Liver (tissue), 9 donors: Measurements from ENCODE around the gene SNCB. TPM values are rescaled to one million over a fixed set of nuclear protein-coding genes. Genes with fewer than 3 reads are reported as not detected.

Source experiments
- DNase-seq: peaks from one replicate; pipeline ENCODE4 v3.0.0-alpha.2; 2017; ENCODE audit warnings: low spot score
- H3K27ac ChIP-seq, 2 donors: one replicate each; pipeline ENCODE4 v1.7.0; 2013; ENCODE audit warnings: inconsistent platforms in 2 of 2, low read length in 2 of 2, control low read depth in 1 of 2, low read depth in 1 of 2, mild to moderate bottlenecking in 1 of 2
- H3K27me3 ChIP-seq, 4 donors: one replicate each; pipeline versions ENCODE4 v1.6.1 to v1.7.0; 2013; ENCODE audit warnings: low read length in 3 of 4, inconsistent platforms in 1 of 4, mild to moderate bottlenecking in 1 of 4, moderate library complexity in 1 of 4; ENCODE audit not compliant: control insufficient read depth in 4 of 4, insufficient read depth in 4 of 4
- H3K36me3 ChIP-seq, 4 donors: one replicate each; pipeline versions ENCODE4 v1.6.1 to v1.7.0; 2013; ENCODE audit warnings: low read length in 3 of 4, mild to moderate bottlenecking in 3 of 4, low read depth in 1 of 4, moderate library complexity in 1 of 4; ENCODE audit not compliant: control insufficient read depth in 4 of 4, insufficient read depth in 3 of 4
- H3K4me1 ChIP-seq, 4 donors: one replicate each; pipeline versions ENCODE4 v1.6.1 to v1.7.0; 2013; ENCODE audit warnings: low read length in 3 of 4, mild to moderate bottlenecking in 3 of 4, moderate library complexity in 1 of 4; ENCODE audit not compliant: control insufficient read depth in 4 of 4, insufficient read depth in 4 of 4
- H3K4me3 ChIP-seq, 3 donors: one replicate each; pipeline versions ENCODE4 v1.6.1 to v1.7.0; 2013; ENCODE audit warnings: low read length in 3 of 3, control low read depth in 1 of 3, low read depth in 1 of 3, mild to moderate bottlenecking in 1 of 3
- H3K9ac ChIP-seq, 2 donors: one replicate each; pipeline ENCODE4 v1.7.0; 2013; ENCODE audit warnings: low read length in 2 of 2, mild to moderate bottlenecking in 2 of 2, moderate library complexity in 2 of 2, control low read depth in 1 of 2, low read depth in 1 of 2
- H3K9me3 ChIP-seq, 4 donors: one replicate each; pipeline versions ENCODE4 v1.6.1 to v1.7.0; 2013; ENCODE audit warnings: low read length in 3 of 4; ENCODE audit not compliant: control insufficient read depth in 4 of 4
- EGR1 ChIP-seq, 2 donors: IDR thresholded peaks; 2 replicates each; pipeline ENCODE4 v1.6.1; 2016 to 2018; ENCODE audit warnings: antibody characterized with exemption in 2 of 2, low read depth in 2 of 2
- FOXA1 ChIP-seq: IDR thresholded peaks from 2 replicates; pipeline ENCODE4 v1.6.1; 2016; ENCODE audit warnings: antibody characterized with exemption
- FOXA2 ChIP-seq: IDR thresholded peaks from 2 replicates; pipeline ENCODE4 v1.6.1; 2016; ENCODE audit warnings: antibody characterized with exemption
- HNF4A ChIP-seq, 2 donors: conservative IDR thresholded peaks; 2 replicates each; pipeline ENCODE4 v1.6.1; 2016; ENCODE audit warnings: antibody characterized with exemption in 2 of 2, mild to moderate bottlenecking in 2 of 2
- HNF4G ChIP-seq: IDR thresholded peaks from 2 replicates; pipeline ENCODE4 v1.6.1; 2016; ENCODE audit warnings: antibody characterized with exemption
- MAX ChIP-seq: IDR thresholded peaks from 2 replicates; pipeline ENCODE4 v1.6.1; 2016; ENCODE audit warnings: antibody characterized with exemption
- NR2F2 ChIP-seq: IDR thresholded peaks from 2 replicates; pipeline ENCODE4 v1.6.1; 2016; ENCODE audit warnings: antibody characterized with exemption
- RXRA ChIP-seq, 2 donors: IDR thresholded peaks; 2 replicates each; pipeline ENCODE4 v1.6.1; 2017 to 2018; ENCODE audit warnings: antibody characterized with exemption in 2 of 2, mild to moderate bottlenecking in 1 of 2
- SP1 ChIP-seq: IDR thresholded peaks from 2 replicates; pipeline ENCODE4 v1.6.1; 2018; ENCODE audit warnings: antibody characterized with exemption, mild to moderate bottlenecking
- YY1 ChIP-seq: IDR thresholded peaks from 2 replicates; pipeline ENCODE4 v1.6.1; 2016; ENCODE audit warnings: antibody characterized with exemption, mild to moderate bottlenecking
- WGBS: extraction: QIAGEN DNeasy Blood & Tissue Kit; methylation state at CpG from one replicate; pipeline ENCODE4 v1.1.7; 2013; 5-methylcytosine and 5-hydroxymethylcytosine counted together
- polyA plus RNA-seq, 2 donors: library from polyadenylated mRNA; stranded (reverse) in 1 of 2; unstranded in 1 of 2; fragments of 200-250 nt in 1 of 2; fragments of >200 nt in 1 of 2; fragmentation: Nextera tagmentation in 1 of 2; extraction: Ambion mirVana in 1 of 2; gene quantifications; one replicate each; pipeline versions ENCODE4 v1.2.1 to v1.2.3, GENCODE V29; 2013 to 2015
- total RNA-seq, 2 donors: library from RNA; depleted of rRNA; stranded (reverse); fragments of >200 nt; gene quantifications; one replicate each; pipeline ENCODE4 v1.2.3, GENCODE V29; 2014
- TF ChIP-seq, protein P1 (sequence below): IDR thresholded peaks from 2 replicates; pipeline ENCODE4 v1.6.1; 2016; ENCODE audit warnings: antibody characterized with exemption
- TF ChIP-seq, protein P2 (sequence below): fragments of 150-350 bp; IDR thresholded peaks from 2 replicates; pipeline ENCODE4 v1.5.1; 2017; ENCODE audit warnings: improper control_type of control experiment, low read depth, low read length; ENCODE audit not compliant: missing input control
- TF ChIP-seq, protein P3 (sequence below): IDR thresholded peaks from 2 replicates; pipeline ENCODE4 v1.6.1; 2016; ENCODE audit warnings: antibody characterized with exemption
- TF ChIP-seq, protein P4 (sequence below): IDR thresholded peaks from 2 replicates; pipeline ENCODE4 v1.6.1; 2016; ENCODE audit warnings: antibody characterized with exemption, mild to moderate bottlenecking
- donor health status: healthy.
- donor health status: healthy.
- donor health status: healthy.
- donor health status: healthy.
- donor health status: healthy.

The SNCB gene
- total and polyA plus RNA-seq, 4 donors, result not detected

DNA sequence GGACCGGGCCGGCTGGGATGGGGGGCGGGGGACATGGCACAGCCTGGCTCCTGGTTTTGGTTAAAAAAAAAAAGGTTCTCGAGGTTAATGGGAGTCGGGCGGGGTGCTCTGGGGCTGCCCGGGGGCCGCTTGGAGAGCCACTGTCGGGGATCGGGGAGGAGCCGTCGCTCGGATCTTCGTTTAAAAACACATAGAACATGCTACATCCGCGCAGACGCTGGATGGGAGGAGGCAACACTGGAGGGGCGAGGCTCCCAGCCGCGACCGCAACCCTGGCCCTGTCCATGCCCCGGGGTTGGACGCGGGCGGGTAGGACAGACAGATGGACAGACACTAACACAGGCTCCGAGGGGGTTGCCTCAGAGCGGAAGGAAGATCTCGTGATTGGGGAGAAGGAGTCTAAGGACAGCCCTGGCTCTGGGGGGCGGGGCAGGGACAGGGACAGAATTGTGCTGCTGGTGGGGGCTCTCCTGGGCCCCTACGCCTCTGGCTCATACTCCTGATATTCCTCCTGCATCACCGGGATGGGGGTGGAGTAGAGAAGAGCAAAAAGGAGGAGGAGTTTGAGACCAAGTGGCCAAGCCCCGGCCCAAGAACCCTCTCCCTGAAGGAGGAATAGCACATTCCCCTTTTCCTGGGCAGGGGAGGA, 9.9 kb downstream of the SNCB start (continued):
- TF ChIP-seq EGR1 (IDR thresholded peaks at IDR 0.05; ENCODE audit: low read depth in 2 of 2) (no peak), MAX (no peak), NR2F2 (no peak), YY1 (no peak)

DNA sequence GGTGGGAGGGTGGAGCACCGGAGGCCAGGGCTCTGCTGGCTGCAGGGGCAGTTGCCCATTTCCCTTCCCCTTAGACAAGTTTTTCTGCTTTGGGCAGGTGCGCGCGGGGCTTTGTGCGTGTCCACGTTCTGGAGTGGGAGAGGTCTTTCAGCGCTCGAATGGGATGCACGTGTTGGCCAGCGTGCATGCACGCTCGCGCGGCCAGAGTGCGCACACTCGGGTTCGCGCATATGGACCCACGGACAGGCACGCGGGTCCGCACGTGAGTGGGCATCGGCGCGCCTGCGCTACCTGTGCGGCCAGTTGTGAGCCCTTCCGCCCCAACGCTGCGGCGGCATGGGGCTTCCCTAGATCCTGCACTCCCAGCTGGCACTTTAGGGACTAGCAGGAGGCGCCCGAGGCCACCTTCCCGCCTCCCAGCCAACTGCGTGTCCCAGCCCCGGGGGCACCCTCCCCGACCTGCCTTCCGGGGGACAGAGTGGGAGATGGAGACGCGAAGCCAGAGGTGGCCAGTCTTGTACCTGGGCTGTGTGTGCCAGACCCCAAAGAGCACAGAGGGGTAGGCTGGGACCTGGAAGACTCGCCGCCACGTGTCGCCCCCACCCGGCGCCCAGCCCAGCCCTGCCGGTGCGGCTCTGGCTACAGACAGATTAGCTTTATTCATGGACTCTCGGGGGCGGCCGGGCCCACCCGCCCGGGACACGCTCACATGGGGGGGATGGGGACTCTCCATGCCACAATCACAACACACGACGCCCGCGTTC, 10.6 kb downstream of the SNCB start:
- no peaks in the 10 kb centered on the region for H3K36me3 ChIP-seq
- no peak for DNase-seq
- WGBS, result 21% methylated on average over 59 of the region's 59 CpGs
- no peaks in the 10 kb centered on the region for H3K9me3 ChIP-seq
- peaks cover 0 to 4% (median 0%) of the 10 kb centered on the region in 4 donors for H3K4me1 ChIP-seq
- peaks cover 0 to 17% (median 9%) of the 10 kb centered on the region in 4 donors for H3K27me3 ChIP-seq
- H3K9ac ChIP-seq, result no peak overlapping the region
- no peak for TF ChIP-seq YY1
- TF ChIP-seq, protein P1, sequence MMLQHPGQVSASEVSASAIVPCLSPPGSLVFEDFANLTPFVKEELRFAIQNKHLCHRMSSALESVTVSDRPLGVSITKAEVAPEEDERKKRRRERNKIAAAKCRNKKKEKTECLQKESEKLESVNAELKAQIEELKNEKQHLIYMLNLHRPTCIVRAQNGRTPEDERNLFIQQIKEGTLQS, result no peak
- TF ChIP-seq, protein P2, sequence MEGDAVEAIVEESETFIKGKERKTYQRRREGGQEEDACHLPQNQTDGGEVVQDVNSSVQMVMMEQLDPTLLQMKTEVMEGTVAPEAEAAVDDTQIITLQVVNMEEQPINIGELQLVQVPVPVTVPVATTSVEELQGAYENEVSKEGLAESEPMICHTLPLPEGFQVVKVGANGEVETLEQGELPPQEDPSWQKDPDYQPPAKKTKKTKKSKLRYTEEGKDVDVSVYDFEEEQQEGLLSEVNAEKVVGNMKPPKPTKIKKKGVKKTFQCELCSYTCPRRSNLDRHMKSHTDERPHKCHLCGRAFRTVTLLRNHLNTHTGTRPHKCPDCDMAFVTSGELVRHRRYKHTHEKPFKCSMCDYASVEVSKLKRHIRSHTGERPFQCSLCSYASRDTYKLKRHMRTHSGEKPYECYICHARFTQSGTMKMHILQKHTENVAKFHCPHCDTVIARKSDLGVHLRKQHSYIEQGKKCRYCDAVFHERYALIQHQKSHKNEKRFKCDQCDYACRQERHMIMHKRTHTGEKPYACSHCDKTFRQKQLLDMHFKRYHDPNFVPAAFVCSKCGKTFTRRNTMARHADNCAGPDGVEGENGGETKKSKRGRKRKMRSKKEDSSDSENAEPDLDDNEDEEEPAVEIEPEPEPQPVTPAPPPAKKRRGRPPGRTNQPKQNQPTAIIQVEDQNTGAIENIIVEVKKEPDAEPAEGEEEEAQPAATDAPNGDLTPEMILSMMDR, result no peak
- TF ChIP-seq NR2F2, result no peak
- no peak for TF ChIP-seq EGR1 (IDR thresholded peaks at IDR 0.05; ENCODE audit: low read depth in 2 of 2)
- TF ChIP-seq SP1, result no peak
- TF ChIP-seq HNF4G, result no peak
- no peak for TF ChIP-seq RXRA (IDR thresholded peaks at IDR 0.05)
- TF ChIP-seq, protein P3, sequence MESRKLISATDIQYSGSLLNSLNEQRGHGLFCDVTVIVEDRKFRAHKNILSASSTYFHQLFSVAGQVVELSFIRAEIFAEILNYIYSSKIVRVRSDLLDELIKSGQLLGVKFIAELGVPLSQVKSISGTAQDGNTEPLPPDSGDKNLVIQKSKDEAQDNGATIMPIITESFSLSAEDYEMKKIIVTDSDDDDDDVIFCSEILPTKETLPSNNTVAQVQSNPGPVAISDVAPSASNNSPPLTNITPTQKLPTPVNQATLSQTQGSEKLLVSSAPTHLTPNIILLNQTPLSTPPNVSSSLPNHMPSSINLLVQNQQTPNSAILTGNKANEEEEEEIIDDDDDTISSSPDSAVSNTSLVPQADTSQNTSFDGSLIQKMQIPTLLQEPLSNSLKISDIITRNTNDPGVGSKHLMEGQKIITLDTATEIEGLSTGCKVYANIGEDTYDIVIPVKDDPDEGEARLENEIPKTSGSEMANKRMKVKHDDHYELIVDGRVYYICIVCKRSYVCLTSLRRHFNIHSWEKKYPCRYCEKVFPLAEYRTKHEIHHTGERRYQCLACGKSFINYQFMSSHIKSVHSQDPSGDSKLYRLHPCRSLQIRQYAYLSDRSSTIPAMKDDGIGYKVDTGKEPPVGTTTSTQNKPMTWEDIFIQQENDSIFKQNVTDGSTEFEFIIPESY, result no peak
- no peak for TF ChIP-seq HNF4A (conservative IDR thresholded peaks at IDR 0.05)
- TF ChIP-seq, protein P4, sequence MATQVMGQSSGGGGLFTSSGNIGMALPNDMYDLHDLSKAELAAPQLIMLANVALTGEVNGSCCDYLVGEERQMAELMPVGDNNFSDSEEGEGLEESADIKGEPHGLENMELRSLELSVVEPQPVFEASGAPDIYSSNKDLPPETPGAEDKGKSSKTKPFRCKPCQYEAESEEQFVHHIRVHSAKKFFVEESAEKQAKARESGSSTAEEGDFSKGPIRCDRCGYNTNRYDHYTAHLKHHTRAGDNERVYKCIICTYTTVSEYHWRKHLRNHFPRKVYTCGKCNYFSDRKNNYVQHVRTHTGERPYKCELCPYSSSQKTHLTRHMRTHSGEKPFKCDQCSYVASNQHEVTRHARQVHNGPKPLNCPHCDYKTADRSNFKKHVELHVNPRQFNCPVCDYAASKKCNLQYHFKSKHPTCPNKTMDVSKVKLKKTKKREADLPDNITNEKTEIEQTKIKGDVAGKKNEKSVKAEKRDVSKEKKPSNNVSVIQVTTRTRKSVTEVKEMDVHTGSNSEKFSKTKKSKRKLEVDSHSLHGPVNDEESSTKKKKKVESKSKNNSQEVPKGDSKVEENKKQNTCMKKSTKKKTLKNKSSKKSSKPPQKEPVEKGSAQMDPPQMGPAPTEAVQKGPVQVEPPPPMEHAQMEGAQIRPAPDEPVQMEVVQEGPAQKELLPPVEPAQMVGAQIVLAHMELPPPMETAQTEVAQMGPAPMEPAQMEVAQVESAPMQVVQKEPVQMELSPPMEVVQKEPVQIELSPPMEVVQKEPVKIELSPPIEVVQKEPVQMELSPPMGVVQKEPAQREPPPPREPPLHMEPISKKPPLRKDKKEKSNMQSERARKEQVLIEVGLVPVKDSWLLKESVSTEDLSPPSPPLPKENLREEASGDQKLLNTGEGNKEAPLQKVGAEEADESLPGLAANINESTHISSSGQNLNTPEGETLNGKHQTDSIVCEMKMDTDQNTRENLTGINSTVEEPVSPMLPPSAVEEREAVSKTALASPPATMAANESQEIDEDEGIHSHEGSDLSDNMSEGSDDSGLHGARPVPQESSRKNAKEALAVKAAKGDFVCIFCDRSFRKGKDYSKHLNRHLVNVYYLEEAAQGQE, result no peak
- TF ChIP-seq FOXA2, result no peak
- no peak for TF ChIP-seq FOXA1
- H3K27ac ChIP-seq, result no peak overlapping the region
- H3K4me3 ChIP-seq, result no peak overlapping the region
